ENCODE data around the gene XPA. TPM values are rescaled to one million over a fixed set of nuclear protein-coding genes. Genes with fewer than 3 reads are reported as not detected.

The XPA gene
- total and polyA plus RNA-seq, 10 of the 15 experiments (the other 5 are each of a cell fraction or from before 2014, with no cell fraction given), result 6.2 to 19.9 (median 12.3) TPM

- Histone ChIP-seq H3K27ac (ENCODE audit: control insufficient read depth, insufficient read depth) (peak overlapping the region; percentile 93; the same call in 1 of the 2 replicates), H2AFZ (ENCODE audit: control insufficient read depth, low read depth, low read length) (no peak overlapping the region), H3K4me2 (ENCODE audit: control insufficient read depth, insufficient read depth) (peak overlapping the region; percentile 75), H3K4me3 (peak overlapping the region; percentile 96), H3K9me3 (replicated peaks; ENCODE audit: control insufficient read depth, insufficient read depth, low read length) (no peaks in the 10 kb centered on the region), H3K36me3 (ENCODE audit: control insufficient read depth in 2 of 2, insufficient read depth in 2 of 2, low read length in 1 of 2) (no peaks in the 10 kb centered on the region), H3K4me1 (ENCODE audit: control insufficient read depth, insufficient read depth, low read length) (peaks cover 5% of the 10 kb centered on the region; the same call in 1 of the 2 replicates), H3K9ac (ENCODE audit: control insufficient read depth, insufficient read depth, low read length) (peak overlapping the region; percentile 87), H4K20me1 (ENCODE audit: control insufficient read depth, insufficient read depth) (no peaks in the 10 kb centered on the region), H3K27me3 (replicated peaks in 1 of 2; ENCODE audit: control insufficient read depth in 2 of 2, insufficient read depth in 2 of 2, low read length in 1 of 2) (no peaks in the 10 kb centered on the region), H3K79me2 (ENCODE audit: control insufficient read depth, insufficient read depth, low read length) (peaks cover 85% of the 10 kb centered on the region)
- in situ Hi-C loops (cut with MboI) (loop anchor here (25.0 kb wide), 1 partner anchor 1223 kb away; the partner anchor contains the start of gene ZNF367), intact Hi-C loops (cut with micrococcal nuclease; ENCODE audit: unreplicated experiment) (no loop called here)
- TF ChIP-seq SMAD5 (IDR thresholded peaks at IDR 0.05; ENCODE audit: low read depth), result no peak
- no peak for TF ChIP-seq KLF5 (IDR thresholded peaks at IDR 0.05; ENCODE audit: partially characterized antibody)
- TF ChIP-seq CEBPB (IDR thresholded peaks at IDR 0.05; ENCODE audit: borderline replicate concordance in 1 of 2, low read depth in 2 of 2, low read length in 2 of 2), result no peak
- TF ChIP-seq, protein P1, sequence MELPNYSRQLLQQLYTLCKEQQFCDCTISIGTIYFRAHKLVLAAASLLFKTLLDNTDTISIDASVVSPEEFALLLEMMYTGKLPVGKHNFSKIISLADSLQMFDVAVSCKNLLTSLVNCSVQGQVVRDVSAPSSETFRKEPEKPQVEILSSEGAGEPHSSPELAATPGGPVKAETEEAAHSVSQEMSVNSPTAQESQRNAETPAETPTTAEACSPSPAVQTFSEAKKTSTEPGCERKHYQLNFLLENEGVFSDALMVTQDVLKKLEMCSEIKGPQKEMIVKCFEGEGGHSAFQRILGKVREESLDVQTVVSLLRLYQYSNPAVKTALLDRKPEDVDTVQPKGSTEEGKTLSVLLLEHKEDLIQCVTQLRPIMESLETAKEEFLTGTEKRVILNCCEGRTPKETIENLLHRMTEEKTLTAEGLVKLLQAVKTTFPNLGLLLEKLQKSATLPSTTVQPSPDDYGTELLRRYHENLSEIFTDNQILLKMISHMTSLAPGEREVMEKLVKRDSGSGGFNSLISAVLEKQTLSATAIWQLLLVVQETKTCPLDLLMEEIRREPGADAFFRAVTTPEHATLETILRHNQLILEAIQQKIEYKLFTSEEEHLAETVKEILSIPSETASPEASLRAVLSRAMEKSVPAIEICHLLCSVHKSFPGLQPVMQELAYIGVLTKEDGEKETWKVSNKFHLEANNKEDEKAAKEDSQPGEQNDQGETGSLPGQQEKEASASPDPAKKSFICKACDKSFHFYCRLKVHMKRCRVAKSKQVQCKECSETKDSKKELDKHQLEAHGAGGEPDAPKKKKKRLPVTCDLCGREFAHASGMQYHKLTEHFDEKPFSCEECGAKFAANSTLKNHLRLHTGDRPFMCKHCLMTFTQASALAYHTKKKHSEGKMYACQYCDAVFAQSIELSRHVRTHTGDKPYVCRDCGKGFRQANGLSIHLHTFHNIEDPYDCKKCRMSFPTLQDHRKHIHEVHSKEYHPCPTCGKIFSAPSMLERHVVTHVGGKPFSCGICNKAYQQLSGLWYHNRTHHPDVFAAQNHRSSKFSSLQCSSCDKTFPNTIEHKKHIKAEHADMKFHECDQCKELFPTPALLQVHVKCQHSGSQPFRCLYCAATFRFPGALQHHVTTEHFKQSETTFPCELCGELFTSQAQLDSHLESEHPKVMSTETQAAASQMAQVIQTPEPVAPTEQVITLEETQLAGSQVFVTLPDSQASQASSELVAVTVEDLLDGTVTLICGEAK (IDR thresholded peaks at IDR 0.05; ENCODE audit: borderline replicate concordance), result no peak
- no peak for TF ChIP-seq IKZF2 (IDR thresholded peaks at IDR 0.05)
- no peak for TF ChIP-seq USF1 (IDR thresholded peaks at IDR 0.05; ENCODE audit: borderline replicate concordance, extremely low read length, insufficient read depth, low read depth, low read length)
- TF ChIP-seq, protein P2, sequence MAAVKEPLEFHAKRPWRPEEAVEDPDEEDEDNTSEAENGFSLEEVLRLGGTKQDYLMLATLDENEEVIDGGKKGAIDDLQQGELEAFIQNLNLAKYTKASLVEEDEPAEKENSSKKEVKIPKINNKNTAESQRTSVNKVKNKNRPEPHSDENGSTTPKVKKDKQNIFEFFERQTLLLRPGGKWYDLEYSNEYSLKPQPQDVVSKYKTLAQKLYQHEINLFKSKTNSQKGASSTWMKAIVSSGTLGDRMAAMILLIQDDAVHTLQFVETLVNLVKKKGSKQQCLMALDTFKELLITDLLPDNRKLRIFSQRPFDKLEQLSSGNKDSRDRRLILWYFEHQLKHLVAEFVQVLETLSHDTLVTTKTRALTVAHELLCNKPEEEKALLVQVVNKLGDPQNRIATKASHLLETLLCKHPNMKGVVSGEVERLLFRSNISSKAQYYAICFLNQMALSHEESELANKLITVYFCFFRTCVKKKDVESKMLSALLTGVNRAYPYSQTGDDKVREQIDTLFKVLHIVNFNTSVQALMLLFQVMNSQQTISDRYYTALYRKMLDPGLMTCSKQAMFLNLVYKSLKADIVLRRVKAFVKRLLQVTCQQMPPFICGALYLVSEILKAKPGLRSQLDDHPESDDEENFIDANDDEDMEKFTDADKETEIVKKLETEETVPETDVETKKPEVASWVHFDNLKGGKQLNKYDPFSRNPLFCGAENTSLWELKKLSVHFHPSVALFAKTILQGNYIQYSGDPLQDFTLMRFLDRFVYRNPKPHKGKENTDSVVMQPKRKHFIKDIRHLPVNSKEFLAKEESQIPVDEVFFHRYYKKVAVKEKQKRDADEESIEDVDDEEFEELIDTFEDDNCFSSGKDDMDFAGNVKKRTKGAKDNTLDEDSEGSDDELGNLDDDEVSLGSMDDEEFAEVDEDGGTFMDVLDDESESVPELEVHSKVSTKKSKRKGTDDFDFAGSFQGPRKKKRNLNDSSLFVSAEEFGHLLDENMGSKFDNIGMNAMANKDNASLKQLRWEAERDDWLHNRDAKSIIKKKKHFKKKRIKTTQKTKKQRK (IDR thresholded peaks at IDR 0.05; ENCODE audit: low read depth, low read length), result no peak
- RAD21 ChIA-PET (ENCODE audit: unreplicated experiment), result interaction anchor here (1.6 to 3.6 kb wide), 2 partner anchors 133 to 166 kb away, joined by 3 to 22 read pairs; partner anchors contain the start of gene TMOD1
- POLR2A ChIA-PET, result interaction anchor here (0.7 kb wide), 1 partner anchor 21 kb away, joined by 4 read pairs; no protein-coding TSS in a partner anchor
- CTCF ChIA-PET, result interaction anchor here (0.9 to 3.5 kb wide), 2 partner anchors 19 to 166 kb away, joined by 3 to 29 read pairs; no protein-coding TSS in a partner anchor
- ATAC-seq (no peak), FAIRE-seq (no peak), DNase-seq (ENCODE audit: low read depth, low spot score) (no peak)
- SMC1A ChIA-PET (ENCODE audit: uncharacterized antibody, unreplicated experiment), result interaction anchor here (1.7 kb wide), 1 partner anchor 166 kb away, joined by 8 read pairs; no protein-coding TSS in a partner anchor
- WGBS (ENCODE audit: insufficient coverage, insufficient replicate concordance, low lambda C conversion rate, missing lambda C conversion rate), result 56% methylated on average over 7 of the region's 7 CpGs
- no TSS peak for BruUV-seq (replicated peaks)
Measured at GRCh38 chr9:97635026-97635425, 62.1 kb downstream of the XPA start.

Data from GM12878 (cell line).